IPS-15b (cell line): ENCODE measurements around the gene SLC25A12.
"Not testable (repeated sequence)": the region's sequence is repeated elsewhere in the genome, so short reads cannot be mapped to it uniquely, and the experiment has no call there.

Experiments used
- H3K27me3 ChIP-seq: one replicate; pipeline ENCODE4 v1.6.1; 2013; ENCODE audit warnings: low read length; ENCODE audit not compliant: control insufficient read depth, insufficient read depth
- H3K36me3 ChIP-seq: one replicate; pipeline ENCODE4 v1.6.1; 2013; ENCODE audit warnings: low read length; ENCODE audit not compliant: control insufficient read depth, insufficient read depth
- H3K4me1 ChIP-seq: one replicate; pipeline ENCODE4 v1.6.1; 2013; ENCODE audit warnings: mild to moderate bottlenecking, low read length; ENCODE audit not compliant: control insufficient read depth, insufficient read depth
- H3K4me3 ChIP-seq: one replicate; pipeline ENCODE4 v1.5.1; 2013; ENCODE audit warnings: low read depth, low read length
- H3K9ac ChIP-seq: one replicate; pipeline ENCODE4 v1.6.1; 2013; ENCODE audit warnings: low read depth, mild to moderate bottlenecking, low read length
- H3K9me3 ChIP-seq: one replicate; pipeline ENCODE4 v1.6.1; 2013; ENCODE audit warnings: mild to moderate bottlenecking, low read length; ENCODE audit not compliant: control insufficient read depth, insufficient read depth

SLC25A12 gene

GRCh38 chr2:171774581-171774980 lies 119.5 kb downstream of the SLC25A12 start:
- H3K4me3 ChIP-seq, H3K4me1 ChIP-seq, H3K27me3 ChIP-seq, H3K9me3 ChIP-seq, H3K36me3 ChIP-seq, H3K9ac ChIP-seq: not testable (repeated sequence)

- H3K27me3 ChIP-seq = no peaks in the 10 kb centered on the region
- no peak overlapping the region for H3K9ac ChIP-seq
- H3K36me3 ChIP-seq = no peaks in the 10 kb centered on the region
- H3K4me1 ChIP-seq = no peaks in the 10 kb centered on the region
- H3K4me3 ChIP-seq = no peak overlapping the region
- no peaks in the 10 kb centered on the region for H3K9me3 ChIP-seq
Measured at GRCh38 chr2:171772373-171772772, 121.7 kb downstream of the SLC25A12 start.

GRCh38 chr2:171771463-171771862 lies 122.6 kb downstream of the SLC25A12 start:
- Histone ChIP-seq H3K36me3 (no peaks in the 10 kb centered on the region), H3K27me3 (no peaks in the 10 kb centered on the region), H3K9me3 (no peaks in the 10 kb centered on the region), H3K4me1 (no peaks in the 10 kb centered on the region), H3K4me3 (no peak overlapping the region), H3K9ac (no peak overlapping the region)

- no peak overlapping the region for H3K4me3 ChIP-seq
- no peaks in the 10 kb centered on the region for H3K4me1 ChIP-seq
- no peaks in the 10 kb centered on the region for H3K9me3 ChIP-seq
- H3K27me3 ChIP-seq = no peaks in the 10 kb centered on the region
- peaks cover 2% of the 10 kb centered on the region for H3K36me3 ChIP-seq
- H3K9ac ChIP-seq = no peak overlapping the region
Measured at GRCh38 chr2:171763602-171764001, 130.4 kb downstream of the SLC25A12 start.

GRCh38 chr2:171762879-171763573 lies 131.0 kb downstream of the SLC25A12 start:
- Histone ChIP-seq H3K9ac (no peak overlapping the region), H3K9me3 (no peaks in the 10 kb centered on the region), H3K36me3 (peaks cover 2% of the 10 kb centered on the region), H3K27me3 (no peaks in the 10 kb centered on the region), H3K4me3 (no peak overlapping the region), H3K4me1 (no peaks in the 10 kb centered on the region)

- not testable (repeated sequence) for H3K4me3 ChIP-seq, H3K27me3 ChIP-seq, H3K9ac ChIP-seq, H3K9me3 ChIP-seq, H3K36me3 ChIP-seq, H3K4me1 ChIP-seq
Measured at GRCh38 chr2:171761176-171761575, 132.9 kb downstream of the SLC25A12 start.

- H3K4me3 ChIP-seq, H3K4me1 ChIP-seq, H3K36me3 ChIP-seq, H3K9me3 ChIP-seq, H3K27me3 ChIP-seq, H3K9ac ChIP-seq: not testable (repeated sequence)
Measured at GRCh38 chr2:171758762-171759161, 135.3 kb downstream of the SLC25A12 start.

GRCh38 chr2:171754254-171754939 lies 139.6 kb downstream of the SLC25A12 start:
- Histone ChIP-seq H3K4me3 (no peak overlapping the region), H3K9me3 (no peaks in the 10 kb centered on the region), H3K9ac (no peak overlapping the region), H3K27me3 (no peaks in the 10 kb centered on the region), H3K4me1 (no peaks in the 10 kb centered on the region), H3K36me3 (no peaks in the 10 kb centered on the region)

- Histone ChIP-seq H3K4me3 (no peak overlapping the region), H3K4me1 (no peaks in the 10 kb centered on the region), H3K27me3 (no peaks in the 10 kb centered on the region), H3K9me3 (no peaks in the 10 kb centered on the region), H3K36me3 (no peaks in the 10 kb centered on the region), H3K9ac (no peak overlapping the region)
Measured at GRCh38 chr2:171747371-171747770, 146.7 kb downstream of the SLC25A12 start.

GRCh38 chr2:171745806-171746205 lies 148.2 kb downstream of the SLC25A12 start:
- Histone ChIP-seq H3K4me3 (no peak overlapping the region), H3K4me1 (no peaks in the 10 kb centered on the region), H3K27me3 (no peaks in the 10 kb centered on the region), H3K36me3 (no peaks in the 10 kb centered on the region), H3K9me3 (no peaks in the 10 kb centered on the region), H3K9ac (no peak overlapping the region)

GRCh38 chr2:171745141-171745540 lies 148.9 kb downstream of the SLC25A12 start:
- Histone ChIP-seq H3K27me3 (no peaks in the 10 kb centered on the region), H3K36me3 (no peaks in the 10 kb centered on the region), H3K4me1 (no peaks in the 10 kb centered on the region), H3K4me3 (no peak overlapping the region), H3K9ac (no peak overlapping the region), H3K9me3 (no peaks in the 10 kb centered on the region)

GRCh38 chr2:171742760-171743159 lies 151.3 kb downstream of the SLC25A12 start:
- H3K9ac ChIP-seq = no peak overlapping the region
- no peaks in the 10 kb centered on the region for H3K4me1 ChIP-seq
- no peaks in the 10 kb centered on the region for H3K9me3 ChIP-seq
- H3K4me3 ChIP-seq = no peak overlapping the region
- H3K27me3 ChIP-seq = no peaks in the 10 kb centered on the region
- peaks cover 4% of the 10 kb centered on the region for H3K36me3 ChIP-seq
